ENCODE measurements around the gene SLC4A4.

GRCh38 chr4:71429962-71430361, 91.1 kb downstream of the SLC4A4 start:
- TF ChIP-seq CTCF (IDR thresholded peaks at IDR 0.05) (no peak), POLR2A (IDR thresholded peaks at IDR 0.05) (no peak), EP300 (IDR thresholded peaks at IDR 0.05) (no peak)
